Measurements from ENCODE around the gene ANTXR2.

GRCh38 chr4:79906303-79906702, 166.7 kb downstream of the ANTXR2 start:
- no peak for TF ChIP-seq POLR2A (IDR thresholded peaks at IDR 0.05; ENCODE audit: low read depth, low read length)
- TF ChIP-seq POLR2AphosphoS5 (IDR thresholded peaks at IDR 0.05; ENCODE audit: low read depth, low read length) = no peak

Data from GM12892 (cell line).